SH-SY5Y (cell line): ENCODE measurements around the gene INPP4B.

Experiments used
- GATA2 ChIP-seq: IDR thresholded peaks from 2 replicates; pipeline ENCODE4 v1.6.1; 2011; ENCODE audit warnings: mild to moderate bottlenecking, low read depth, low read length
- GATA3 ChIP-seq: IDR thresholded peaks from 2 replicates; pipeline ENCODE4 v1.6.1; 2011; ENCODE audit warnings: low read depth, mild to moderate bottlenecking, low read length, moderate library complexity

Gene INPP4B

DNA sequence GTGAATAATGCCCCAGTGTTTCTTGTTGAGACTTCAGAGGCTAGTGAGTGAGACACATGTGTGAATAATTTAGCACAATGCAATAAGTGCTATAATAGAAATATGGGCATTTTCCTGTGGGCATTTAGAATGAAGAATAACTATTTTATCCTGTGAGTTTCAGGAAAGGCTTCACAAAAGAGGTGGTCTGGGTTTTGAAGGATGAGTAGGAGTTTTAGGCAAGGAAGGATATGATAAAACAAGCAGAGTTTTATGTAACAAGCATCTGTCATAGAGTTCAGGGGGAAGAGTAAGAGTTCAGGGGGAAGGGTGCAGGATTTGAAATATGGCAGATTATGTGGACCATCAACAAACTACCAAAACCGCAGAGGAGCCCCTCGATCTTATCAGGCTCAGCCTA is 529.2 kb downstream of the INPP4B start:
- TF ChIP-seq GATA2 (no peak), GATA3 (no peak)

- no peak for TF ChIP-seq GATA3
- TF ChIP-seq GATA2 = no peak
Measured at GRCh38 chr4:142316025-142316424, 530.1 kb downstream of the INPP4B start.

DNA sequence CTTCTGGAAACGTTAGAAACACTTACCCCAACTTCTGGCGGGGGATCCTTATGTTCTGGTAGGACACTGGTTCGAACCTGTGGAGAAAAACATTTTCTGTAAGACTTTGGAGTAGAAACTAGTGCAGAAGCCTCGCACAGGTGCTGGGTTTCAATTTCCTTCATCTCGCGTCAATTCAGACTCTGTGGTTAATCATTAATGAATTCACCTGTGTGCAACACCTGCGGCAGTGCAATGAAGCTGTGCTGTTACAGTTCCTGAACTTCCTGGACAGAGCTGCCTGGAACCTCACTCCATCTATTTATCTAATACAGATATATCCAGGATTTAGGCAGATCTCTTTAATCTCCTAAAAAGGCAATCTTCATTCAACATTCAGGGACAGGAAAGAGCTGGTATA is 531.4 kb downstream of the INPP4B start:
- TF ChIP-seq GATA3 = no peak
- TF ChIP-seq GATA2 = no peak

DNA sequence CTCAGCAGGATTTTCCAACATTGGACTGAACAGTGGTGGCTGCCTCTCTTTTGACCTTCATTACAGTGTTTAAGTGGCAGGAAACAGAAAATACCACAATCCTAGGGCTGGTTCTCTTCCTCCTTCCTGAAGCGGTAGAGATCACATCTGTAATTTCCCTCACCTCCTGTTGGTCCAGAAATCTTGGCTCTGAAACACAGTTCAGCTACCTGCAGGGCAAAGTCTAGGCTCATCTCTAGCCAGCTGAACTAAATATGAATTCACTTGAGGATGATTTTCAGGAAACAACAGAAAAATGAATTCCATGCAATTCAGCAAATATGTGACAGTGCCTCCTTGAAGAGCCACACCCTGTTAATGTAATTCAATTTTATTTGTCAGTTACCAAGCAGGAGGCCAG is 531.9 kb downstream of the INPP4B start:
- no peak for TF ChIP-seq GATA3
- no peak for TF ChIP-seq GATA2

DNA sequence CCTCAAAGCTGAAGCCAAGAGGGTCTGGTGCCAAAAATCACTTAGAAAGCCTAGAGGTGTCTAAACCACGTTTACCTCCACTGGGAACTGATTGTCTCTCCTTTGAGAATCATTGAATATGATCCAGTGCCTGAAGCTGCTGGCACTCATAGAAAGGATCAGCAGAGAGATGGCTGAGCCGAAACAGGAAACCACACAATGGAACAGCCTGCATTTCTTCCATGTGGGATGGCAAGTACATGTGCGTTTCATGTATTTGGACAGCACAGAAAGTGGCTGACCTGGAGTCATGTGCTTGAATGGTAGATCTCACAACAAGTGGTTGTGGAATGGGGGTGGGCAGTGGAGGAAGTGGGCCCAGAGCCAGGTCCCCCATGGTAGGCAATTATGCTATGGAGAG is 533.7 kb downstream of the INPP4B start:
- TF ChIP-seq GATA3 (no peak), GATA2 (no peak)

DNA sequence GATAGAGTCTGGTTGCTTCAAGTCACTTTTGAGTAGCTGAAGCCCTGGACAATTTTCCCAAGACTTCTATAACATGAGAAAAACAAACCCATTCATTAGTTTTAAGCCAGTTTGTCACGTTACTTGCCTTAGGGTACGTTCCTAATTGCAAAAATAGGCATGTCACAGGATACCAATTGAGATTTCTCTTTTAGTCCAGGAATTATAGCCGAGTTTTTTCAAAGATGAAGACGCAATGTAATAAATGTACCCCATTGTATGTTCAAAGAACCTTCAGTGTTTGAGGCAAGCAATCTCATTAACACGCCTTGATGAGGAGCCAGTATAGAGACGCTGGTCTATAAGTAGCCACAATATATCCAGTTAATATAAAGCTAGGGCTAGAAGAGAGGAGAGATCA is 534.2 kb downstream of the INPP4B start:
- TF ChIP-seq GATA3 = no peak
- no peak for TF ChIP-seq GATA2

- TF ChIP-seq GATA3 = no peak
- no peak for TF ChIP-seq GATA2
Measured at GRCh38 chr4:142309772-142310171, 536.3 kb downstream of the INPP4B start.

DNA sequence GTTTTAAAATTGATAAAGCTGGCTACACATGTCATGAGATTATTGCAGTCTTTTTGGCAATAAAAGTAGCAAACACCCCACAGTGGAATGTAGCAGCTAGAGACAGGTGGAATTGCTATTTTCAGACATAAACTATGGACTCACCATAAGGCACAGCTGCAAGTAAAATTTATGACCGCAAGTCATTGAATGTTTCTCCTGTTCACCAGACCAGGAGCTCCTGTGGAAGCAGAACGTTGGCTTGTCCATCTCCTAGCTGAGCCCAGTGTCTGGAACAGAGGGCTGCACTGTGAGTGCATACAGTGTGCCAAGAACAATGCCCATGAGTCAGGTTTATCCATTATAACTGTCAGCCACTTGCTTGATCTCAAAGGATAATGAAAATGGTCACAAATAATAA is 538.2 kb downstream of the INPP4B start:
- TF ChIP-seq GATA2 (no peak), GATA3 (no peak)

DNA sequence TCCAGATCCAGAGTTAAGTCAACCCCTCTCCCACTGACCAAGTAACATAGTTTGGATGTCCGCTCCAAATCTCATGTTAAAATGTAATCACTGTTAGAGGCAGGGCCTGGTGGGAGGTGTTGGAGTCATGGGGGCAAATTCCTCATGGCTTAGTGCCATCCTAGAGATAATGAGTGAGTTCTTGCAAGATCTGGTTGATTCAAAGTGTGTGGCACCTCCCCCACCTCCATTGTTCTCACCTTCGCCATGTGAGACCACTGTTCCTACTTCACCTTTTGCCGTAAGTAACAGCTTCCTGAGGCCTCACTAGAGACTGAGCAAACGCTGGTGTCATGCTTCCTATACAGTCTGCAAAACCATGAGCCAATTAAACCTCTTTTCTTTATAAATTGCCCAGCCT is 548.8 kb downstream of the INPP4B start:
- TF ChIP-seq GATA3 = no peak
- TF ChIP-seq GATA2 = no peak

GRCh38 chr4:142293536-142293935 is 552.6 kb downstream of the INPP4B start:
- no peak for TF ChIP-seq GATA2
- no peak for TF ChIP-seq GATA3

DNA sequence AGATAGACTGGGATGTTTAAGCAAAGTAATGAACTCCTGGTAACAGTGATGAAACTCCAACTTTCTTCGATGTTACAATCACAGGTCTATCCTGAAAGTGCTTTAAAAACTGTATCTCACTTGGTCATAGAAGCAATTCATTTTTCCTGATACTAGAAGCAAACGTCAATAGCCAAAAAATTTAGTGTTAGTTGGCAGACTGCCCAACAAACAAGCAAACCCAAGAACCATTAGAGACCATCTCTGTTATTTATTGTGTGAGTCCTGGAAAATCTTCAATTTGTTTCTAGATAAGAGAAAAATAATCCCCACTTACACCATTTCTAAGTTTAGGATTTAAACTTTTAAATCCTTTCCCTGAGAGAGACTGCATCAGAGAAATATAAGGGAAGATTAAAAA is 553.9 kb downstream of the INPP4B start:
- TF ChIP-seq GATA3 = no peak
- TF ChIP-seq GATA2 = no peak

DNA sequence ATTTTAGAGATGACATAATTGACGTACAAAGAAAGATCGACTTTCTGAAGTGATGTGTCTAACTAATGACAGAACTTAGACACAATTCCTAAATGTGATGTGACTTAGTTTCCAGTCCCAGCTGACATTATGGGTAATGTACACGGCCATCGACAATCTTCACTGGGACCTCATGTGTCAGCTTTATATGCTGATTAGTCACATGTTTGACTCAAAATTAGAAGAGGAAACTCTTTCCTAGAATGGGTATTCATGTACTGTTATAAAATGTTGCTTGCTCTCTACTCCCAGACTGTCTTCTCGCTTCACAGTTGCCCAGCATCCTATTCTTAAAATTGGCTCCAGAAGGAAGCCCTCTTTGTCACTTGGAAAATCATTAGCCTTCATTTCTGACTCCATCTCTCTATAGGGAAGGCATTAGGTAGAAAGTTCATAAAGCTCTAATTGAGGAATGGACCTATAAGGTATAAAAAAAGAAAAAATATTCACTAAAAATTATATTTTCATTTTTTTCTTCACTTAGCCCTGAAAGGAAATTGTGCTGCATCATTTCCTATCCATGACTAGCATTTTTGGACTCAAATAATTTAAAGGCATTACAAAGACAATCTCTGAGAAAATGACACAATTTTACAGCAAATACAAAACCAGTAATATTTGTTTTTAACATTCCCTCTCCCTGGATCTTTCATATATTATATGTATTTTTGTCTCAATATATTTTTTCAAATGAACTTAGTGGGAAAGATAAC is 554.6 kb downstream of the INPP4B start:
- TF ChIP-seq GATA3 (no peak), GATA2 (no peak)

- no peak for TF ChIP-seq GATA2
- TF ChIP-seq GATA3 = no peak
Measured at GRCh38 chr4:142287371-142287770, 558.7 kb downstream of the INPP4B start.

DNA sequence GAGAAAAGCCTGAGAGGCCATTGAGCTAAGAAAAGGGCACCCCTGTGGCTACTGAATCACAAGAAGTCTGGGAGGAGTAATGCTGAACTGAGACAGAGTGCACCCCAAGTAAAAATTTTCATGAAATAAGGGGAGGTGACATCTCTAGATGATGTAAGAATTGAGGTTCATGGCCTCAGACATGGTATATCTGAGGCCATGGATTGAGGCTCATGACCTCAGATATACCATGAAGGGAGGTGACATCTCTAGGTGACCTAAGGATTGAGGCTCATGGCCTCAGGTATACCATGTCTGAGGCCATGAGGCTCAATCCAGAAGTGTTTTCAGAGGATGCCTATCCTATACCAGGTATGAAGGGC is 560.9 kb downstream of the INPP4B start:
- TF ChIP-seq GATA3 = no peak
- TF ChIP-seq GATA2 = no peak

DNA sequence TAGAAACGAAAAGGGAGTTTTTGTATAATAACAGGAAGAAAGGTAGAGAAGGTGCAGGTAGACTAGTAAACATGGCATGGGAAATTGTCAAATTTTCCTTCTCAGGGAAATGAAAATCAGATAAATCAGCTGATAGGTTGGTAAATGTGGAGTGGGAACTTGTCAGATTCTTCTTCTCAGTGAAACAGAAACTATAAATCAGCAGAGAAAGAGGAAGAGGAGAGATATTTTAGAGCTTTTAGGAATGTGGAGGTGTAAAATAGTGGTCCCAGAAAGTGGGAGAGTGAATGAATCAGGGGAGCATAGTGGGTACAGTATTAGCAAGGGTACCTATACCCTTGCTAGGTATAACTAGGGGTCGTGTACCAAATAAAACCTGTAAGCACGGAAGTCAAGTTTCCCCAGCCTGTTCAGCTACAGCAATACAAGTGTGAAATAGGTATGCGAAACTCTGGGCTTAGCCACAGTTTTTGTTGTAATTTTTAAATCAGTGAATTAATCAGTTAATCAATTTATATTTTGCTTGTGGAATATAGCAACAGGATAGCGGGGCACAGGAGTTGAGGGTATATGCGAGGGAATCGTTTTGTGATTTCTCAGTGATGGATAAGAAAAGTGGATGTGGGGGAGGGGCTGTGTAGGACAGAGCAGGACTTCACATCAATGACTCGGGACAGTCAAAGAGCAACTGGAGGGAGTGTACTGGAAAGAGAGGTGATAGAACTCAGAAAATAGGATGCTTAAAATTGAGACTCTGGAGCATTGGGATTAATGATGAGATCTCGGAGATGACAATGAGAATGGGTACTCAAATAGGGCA is 561.5 kb downstream of the INPP4B start:
- no peak for TF ChIP-seq GATA3
- no peak for TF ChIP-seq GATA2
